ENCODE data around the gene SHROOM3. TPM values are rescaled to one million over a fixed set of nuclear protein-coding genes. Genes with fewer than 3 reads are reported as not detected.
A peak's percentile ranks its signal among the peaks of the same experiment; 100 is the strongest.

Gene SHROOM3
- total RNA-seq, 2 donors from 2014 or later: 30.6 to 30.9 TPM

GRCh38 chr4:76498550-76498949 is 63.5 kb downstream of the SHROOM3 start:
- no peak overlapping the region for H3K4me3 ChIP-seq
- TF ChIP-seq CTCF (IDR thresholded peaks at IDR 0.05): no peak
- no peak for DNase-seq (ENCODE audit: low spot score)
- no peaks in the 10 kb centered on the region for H3K4me1 ChIP-seq
- no peaks in the 10 kb centered on the region for H3K36me3 ChIP-seq
- no peaks in the 10 kb centered on the region for H3K9me3 ChIP-seq
- H3K27ac ChIP-seq: peak overlapping the region in 1 of 2 donors; percentile 25
- H3K27me3 ChIP-seq: no peaks in the 10 kb centered on the region

DNA sequence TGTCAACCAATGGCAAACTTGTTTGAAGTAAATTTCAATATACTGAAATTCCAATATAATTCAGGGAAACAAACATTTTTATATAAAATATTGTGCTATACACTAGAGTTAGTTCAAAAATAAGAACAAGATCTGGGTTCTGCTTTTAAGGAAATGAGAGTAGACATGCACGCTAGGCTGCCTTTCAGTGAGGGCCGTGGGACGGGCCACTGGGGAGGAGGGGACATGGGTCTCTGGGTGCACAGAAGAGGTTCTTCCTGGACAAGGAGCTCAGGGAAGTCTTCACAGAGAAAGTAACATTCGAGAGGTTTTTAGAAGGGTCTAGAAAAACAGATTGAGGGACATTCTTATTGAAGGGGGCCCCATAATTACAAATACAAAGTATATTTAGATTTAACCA is 64.4 kb downstream of the SHROOM3 start:
- no peaks in the 10 kb centered on the region for H3K9me3 ChIP-seq
- no peaks in the 10 kb centered on the region for H3K27me3 ChIP-seq
- no peak for DNase-seq (ENCODE audit: low spot score)
- H3K4me3 ChIP-seq: no peak overlapping the region
- no peak overlapping the region for H3K27ac ChIP-seq
- no peaks in the 10 kb centered on the region for H3K4me1 ChIP-seq
- no peaks in the 10 kb centered on the region for H3K36me3 ChIP-seq
- no peak for TF ChIP-seq CTCF (IDR thresholded peaks at IDR 0.05)

- H3K4me3 ChIP-seq: no peak overlapping the region
- no peak for TF ChIP-seq CTCF (IDR thresholded peaks at IDR 0.05)
Measured at GRCh38 chr4:76502886-76503285, 67.9 kb downstream of the SHROOM3 start.

GRCh38 chr4:76504613-76505465 is 69.8 kb downstream of the SHROOM3 start:
- no peak overlapping the region for H3K27ac ChIP-seq

More at GRCh38 chr4:76502886-76503285, 67.9 kb downstream of the SHROOM3 start:
- Histone ChIP-seq H3K4me1 (no peaks in the 10 kb centered on the region), H3K27ac (no peak overlapping the region), H3K36me3 (no peaks in the 10 kb centered on the region), H3K9me3 (no peaks in the 10 kb centered on the region), H3K27me3 (no peaks in the 10 kb centered on the region)
- DNase-seq (ENCODE audit: low spot score): no peak

DNA sequence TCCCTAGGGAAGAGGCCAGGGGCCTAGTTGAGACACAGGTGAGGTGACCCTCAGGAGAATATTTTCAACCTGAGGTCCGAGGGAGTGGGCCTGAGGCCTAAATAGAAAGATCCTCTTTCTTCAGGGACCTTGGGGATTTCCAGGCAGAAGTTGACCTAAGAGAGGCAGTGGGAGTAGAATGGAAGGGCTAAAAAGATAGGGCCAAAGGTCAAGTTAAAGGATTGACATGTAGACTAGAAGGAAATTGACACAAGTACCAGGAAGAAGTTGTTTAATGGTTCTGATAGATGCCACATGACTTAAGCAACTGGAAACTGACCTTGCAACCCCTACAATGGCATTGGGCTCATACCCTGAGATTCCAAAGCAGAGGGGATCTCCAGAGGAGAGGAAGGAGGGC is 76.9 kb downstream of the SHROOM3 start:
- Histone ChIP-seq H3K27ac (no peak overlapping the region), H3K9me3 (peaks cover 0 to 6% of the 10 kb centered on the region in 2 donors), H3K36me3 (no peaks in the 10 kb centered on the region), H3K4me3 (no peak overlapping the region), H3K4me1 (peaks cover 0 to 4% of the 10 kb centered on the region in 2 donors), H3K27me3 (no peaks in the 10 kb centered on the region)
- no peak for DNase-seq (ENCODE audit: low spot score)
- TF ChIP-seq CTCF (IDR thresholded peaks at IDR 0.05): no peak

More at GRCh38 chr4:76504613-76505465, 69.8 kb downstream of the SHROOM3 start:
- Histone ChIP-seq H3K9me3 (no peaks in the 10 kb centered on the region), H3K4me1 (no peaks in the 10 kb centered on the region), H3K4me3 (no peak overlapping the region), H3K27me3 (no peaks in the 10 kb centered on the region), H3K36me3 (no peaks in the 10 kb centered on the region)
- peak; percentile 35 to 74 for TF ChIP-seq CTCF (IDR thresholded peaks at IDR 0.05)
- no peak for DNase-seq (ENCODE audit: low spot score)
